Measurements from ENCODE around the gene NT5C2.
"Not testable (repeated sequence)": the region's sequence is repeated elsewhere in the genome, so short reads cannot be mapped to it uniquely, and the experiment has no call there.

Gene NT5C2

GRCh38 chr10:103130910-103131309 lies 62.2 kb downstream of the NT5C2 start:
- Histone ChIP-seq H3K4me1 (ENCODE audit: control insufficient read depth in 1 of 2, insufficient read depth in 2 of 2, low read length in 2 of 2) (no peaks in the 10 kb centered on the region), H3K36me3 (ENCODE audit: control insufficient read depth in 1 of 2, insufficient read depth in 2 of 2, low read length in 2 of 2) (peaks cover 0 to 11% of the 10 kb centered on the region in 2 donors), H3K27ac (ENCODE audit: low read depth, low read length) (no peak overlapping the region), H3K9ac (ENCODE audit: low read depth in 1 of 2, low read length in 2 of 2) (no peak overlapping the region), H3K4me3 (ENCODE audit: low read depth in 1 of 2, low read length in 2 of 2) (no peak overlapping the region), H3K27me3 (ENCODE audit: control insufficient read depth in 1 of 2, insufficient read depth in 2 of 2, low read length in 2 of 2) (no peaks in the 10 kb centered on the region), H3K9me3 (ENCODE audit: control insufficient read depth in 1 of 2, low read length in 2 of 2) (no peaks in the 10 kb centered on the region)

DNA sequence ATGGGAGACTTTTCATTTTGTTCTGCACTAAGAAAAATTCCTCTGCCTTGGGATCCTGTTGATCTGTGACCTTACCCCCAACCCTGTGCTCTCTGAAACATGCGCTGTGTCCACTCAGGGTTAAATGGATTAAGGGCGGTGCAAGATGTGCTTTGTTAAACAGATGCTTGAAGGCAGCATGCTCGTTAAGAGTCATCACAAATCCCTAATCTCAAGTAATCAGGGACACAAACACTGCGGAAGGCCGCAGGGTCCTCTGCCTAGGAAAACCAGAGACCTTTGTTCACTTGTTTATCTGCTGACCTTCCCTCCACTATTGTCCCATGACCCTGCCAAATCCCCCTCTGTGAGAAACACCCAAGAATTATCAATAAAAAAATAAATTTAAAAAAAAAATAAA lies 62.9 kb downstream of the NT5C2 start:
- not testable (repeated sequence) for H3K9me3 ChIP-seq (ENCODE audit: control insufficient read depth in 1 of 2, low read length in 2 of 2); H3K9ac ChIP-seq (ENCODE audit: low read depth in 1 of 2, low read length in 2 of 2); H3K4me1 ChIP-seq (ENCODE audit: control insufficient read depth in 1 of 2, insufficient read depth in 2 of 2, low read length in 2 of 2); H3K27ac ChIP-seq (ENCODE audit: low read depth, low read length); H3K27me3 ChIP-seq (ENCODE audit: control insufficient read depth in 1 of 2, insufficient read depth in 2 of 2, low read length in 2 of 2); H3K4me3 ChIP-seq (ENCODE audit: low read depth in 1 of 2, low read length in 2 of 2)
- H3K36me3 ChIP-seq (ENCODE audit: control insufficient read depth in 1 of 2, insufficient read depth in 2 of 2, low read length in 2 of 2): peaks cover 0 to 14% of the 10 kb centered on the region in 2 donors

- no peak overlapping the region for H3K4me3 ChIP-seq (ENCODE audit: low read depth in 1 of 2, low read length in 2 of 2)
- no peaks in the 10 kb centered on the region for H3K4me1 ChIP-seq (ENCODE audit: control insufficient read depth in 1 of 2, insufficient read depth in 2 of 2, low read length in 2 of 2)
- peaks cover 0 to 6% of the 10 kb centered on the region in 2 donors for H3K36me3 ChIP-seq (ENCODE audit: control insufficient read depth in 1 of 2, insufficient read depth in 2 of 2, low read length in 2 of 2)
- no peaks in the 10 kb centered on the region for H3K27me3 ChIP-seq (ENCODE audit: control insufficient read depth in 1 of 2, insufficient read depth in 2 of 2, low read length in 2 of 2)
- no peaks in the 10 kb centered on the region for H3K9me3 ChIP-seq (ENCODE audit: control insufficient read depth in 1 of 2, low read length in 2 of 2)
- no peak overlapping the region for H3K9ac ChIP-seq (ENCODE audit: low read depth in 1 of 2, low read length in 2 of 2)
- no peak overlapping the region for H3K27ac ChIP-seq (ENCODE audit: low read depth, low read length)
Measured at GRCh38 chr10:103127241-103127640, 65.8 kb downstream of the NT5C2 start.

DNA sequence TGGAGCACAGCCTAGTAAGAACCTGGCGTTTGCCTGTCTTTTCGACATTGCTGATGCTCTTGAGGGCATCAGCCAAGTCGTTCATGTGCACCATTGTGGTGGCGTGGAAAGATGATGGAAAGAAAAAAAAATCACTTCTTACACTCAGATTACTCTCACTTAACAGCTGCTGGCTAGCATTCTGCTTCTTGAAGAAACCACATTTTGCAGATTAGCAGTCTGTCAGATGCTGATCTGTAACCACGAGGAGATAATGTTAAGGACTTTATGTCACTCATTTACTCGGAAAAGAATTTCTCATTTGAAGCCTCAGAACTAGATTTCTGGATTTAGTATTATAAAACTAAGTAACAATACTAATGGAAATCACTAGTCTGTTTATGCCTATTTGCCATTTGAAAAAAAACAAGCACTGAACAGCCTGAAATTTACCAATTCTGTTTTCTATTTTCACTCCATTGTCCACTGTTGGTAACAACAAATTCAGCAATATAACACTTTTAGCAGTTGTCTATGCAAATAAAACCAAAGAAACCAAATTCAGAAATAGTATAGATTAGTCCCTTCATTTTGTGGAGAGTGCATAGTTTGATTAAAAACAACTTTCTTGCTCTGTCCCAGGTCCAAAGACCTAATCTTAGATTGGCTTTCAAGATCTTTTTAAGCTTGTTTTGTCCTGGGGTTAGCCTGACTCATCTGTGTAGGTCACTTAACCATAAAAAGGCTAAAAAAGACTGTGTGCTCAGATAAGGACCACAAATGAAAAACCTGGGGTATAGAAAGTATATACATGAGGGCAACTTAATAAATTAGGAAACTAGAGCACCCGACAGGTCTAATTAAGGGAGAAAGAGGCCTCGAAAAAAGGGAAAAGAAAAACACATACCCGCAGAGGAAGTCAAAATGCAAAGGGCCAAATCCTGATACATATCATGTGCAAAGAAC lies 67.5 kb downstream of the NT5C2 start:
- Histone ChIP-seq H3K27ac (ENCODE audit: low read depth, low read length) (no peak overlapping the region), H3K27me3 (ENCODE audit: control insufficient read depth in 1 of 2, insufficient read depth in 2 of 2, low read length in 2 of 2) (no peaks in the 10 kb centered on the region), H3K4me3 (ENCODE audit: low read depth in 1 of 2, low read length in 2 of 2) (no peak overlapping the region), H3K9ac (ENCODE audit: low read depth in 1 of 2, low read length in 2 of 2) (no peak overlapping the region), H3K9me3 (ENCODE audit: control insufficient read depth in 1 of 2, low read length in 2 of 2) (no peaks in the 10 kb centered on the region), H3K4me1 (ENCODE audit: control insufficient read depth in 1 of 2, insufficient read depth in 2 of 2, low read length in 2 of 2) (peaks cover 4 to 6% of the 10 kb centered on the region in 2 donors), H3K36me3 (ENCODE audit: control insufficient read depth in 1 of 2, insufficient read depth in 2 of 2, low read length in 2 of 2) (peaks cover 0 to 3% of the 10 kb centered on the region in 2 donors)

DNA sequence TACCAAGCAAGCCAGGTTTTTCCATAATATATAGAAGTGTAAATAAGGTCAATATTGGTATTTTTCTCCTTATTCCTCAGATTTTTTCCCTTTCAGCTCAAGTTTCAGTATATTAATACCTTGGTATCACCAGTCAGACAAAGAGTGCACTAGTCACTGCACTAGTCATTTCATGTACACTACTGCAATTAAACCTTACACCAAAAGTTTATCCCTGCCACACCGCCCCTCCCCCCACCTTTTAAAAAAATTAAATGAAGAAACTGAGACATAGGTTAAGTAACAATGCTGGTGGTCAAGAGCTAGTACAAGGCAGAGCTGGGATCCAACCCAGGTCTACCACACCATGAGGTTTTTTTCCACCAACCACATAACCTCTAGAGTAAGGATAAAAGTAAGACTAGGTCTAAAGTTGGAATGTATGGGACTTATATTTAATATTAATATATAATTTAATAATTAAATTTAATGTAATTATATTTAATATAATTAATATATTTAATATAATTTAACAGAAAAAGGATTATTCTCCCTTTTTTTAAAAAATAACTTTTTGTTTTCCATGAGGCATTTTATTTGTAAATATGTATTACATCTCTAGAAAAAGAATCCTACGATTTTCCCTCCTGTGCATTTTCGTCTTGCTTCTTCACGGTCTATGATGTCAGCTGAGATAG lies 68.5 kb downstream of the NT5C2 start:
- Histone ChIP-seq H3K9me3 (ENCODE audit: control insufficient read depth in 1 of 2, low read length in 2 of 2) (no peaks in the 10 kb centered on the region), H3K4me3 (ENCODE audit: low read depth in 1 of 2, low read length in 2 of 2) (no peak overlapping the region), H3K27ac (ENCODE audit: low read depth, low read length) (no peak overlapping the region), H3K27me3 (ENCODE audit: control insufficient read depth in 1 of 2, insufficient read depth in 2 of 2, low read length in 2 of 2) (no peaks in the 10 kb centered on the region), H3K9ac (ENCODE audit: low read depth in 1 of 2, low read length in 2 of 2) (no peak overlapping the region), H3K36me3 (ENCODE audit: control insufficient read depth in 1 of 2, insufficient read depth in 2 of 2, low read length in 2 of 2) (peaks cover 0 to 3% of the 10 kb centered on the region in 2 donors), H3K4me1 (ENCODE audit: control insufficient read depth in 1 of 2, insufficient read depth in 2 of 2, low read length in 2 of 2) (peaks cover 4 to 6% of the 10 kb centered on the region in 2 donors)

DNA sequence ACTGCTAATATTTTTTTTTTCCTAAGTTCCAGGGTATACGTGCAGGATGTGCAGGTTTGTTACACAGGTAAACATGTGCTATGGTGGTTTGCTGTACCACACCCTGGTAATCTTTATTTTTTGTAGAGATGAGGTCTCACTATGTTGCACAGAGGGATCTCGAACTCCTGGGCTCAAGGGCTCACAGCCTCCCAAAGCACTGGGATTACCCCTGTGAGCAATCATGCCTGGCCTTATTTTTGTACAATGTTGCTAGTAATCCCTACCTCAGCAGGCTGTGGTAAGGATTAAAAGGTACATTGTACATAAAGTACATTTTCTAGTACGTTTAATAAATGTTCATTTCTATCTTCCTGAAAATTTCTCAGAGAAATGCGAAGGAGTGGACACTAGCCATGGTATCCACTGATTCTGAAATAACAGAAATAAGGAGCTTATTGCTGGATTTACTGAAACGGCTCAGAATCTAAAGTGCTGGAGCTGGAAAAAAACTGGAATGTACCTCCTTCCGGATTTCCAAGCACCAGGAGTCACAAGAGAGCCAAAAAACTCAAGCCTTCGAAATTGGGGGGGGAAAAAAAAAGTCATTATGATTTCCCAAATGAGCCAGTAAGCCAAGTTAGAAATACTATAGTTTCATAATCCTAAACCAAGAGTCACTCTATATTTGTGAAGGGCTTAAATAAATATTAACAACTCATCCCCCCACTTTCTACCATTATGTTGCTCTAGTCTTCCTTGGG lies 69.6 kb downstream of the NT5C2 start:
- H3K27ac ChIP-seq (ENCODE audit: low read depth, low read length): no peak overlapping the region
- H3K27me3 ChIP-seq (ENCODE audit: control insufficient read depth in 1 of 2, insufficient read depth in 2 of 2, low read length in 2 of 2): no peaks in the 10 kb centered on the region
- no peak overlapping the region for H3K9ac ChIP-seq (ENCODE audit: low read depth in 1 of 2, low read length in 2 of 2)
- no peaks in the 10 kb centered on the region for H3K9me3 ChIP-seq (ENCODE audit: control insufficient read depth in 1 of 2, low read length in 2 of 2)
- H3K36me3 ChIP-seq (ENCODE audit: control insufficient read depth in 1 of 2, insufficient read depth in 2 of 2, low read length in 2 of 2): peaks cover 0 to 3% of the 10 kb centered on the region in 2 donors
- no peak overlapping the region for H3K4me3 ChIP-seq (ENCODE audit: low read depth in 1 of 2, low read length in 2 of 2)
- H3K4me1 ChIP-seq (ENCODE audit: control insufficient read depth in 1 of 2, insufficient read depth in 2 of 2, low read length in 2 of 2): peaks cover 4 to 6% of the 10 kb centered on the region in 2 donors

GRCh38 chr10:103120977-103121735 lies 71.9 kb downstream of the NT5C2 start:
- no peaks in the 10 kb centered on the region for H3K9me3 ChIP-seq (ENCODE audit: control insufficient read depth in 1 of 2, low read length in 2 of 2)
- H3K27ac ChIP-seq (ENCODE audit: low read depth, low read length): no peak overlapping the region
- H3K36me3 ChIP-seq (ENCODE audit: control insufficient read depth in 1 of 2, insufficient read depth in 2 of 2, low read length in 2 of 2): peaks cover 0 to 3% of the 10 kb centered on the region in 2 donors
- H3K4me1 ChIP-seq (ENCODE audit: control insufficient read depth in 1 of 2, insufficient read depth in 2 of 2, low read length in 2 of 2): peaks cover 4 to 6% of the 10 kb centered on the region in 2 donors
- H3K4me3 ChIP-seq (ENCODE audit: low read depth in 1 of 2, low read length in 2 of 2): no peak overlapping the region
- no peaks in the 10 kb centered on the region for H3K27me3 ChIP-seq (ENCODE audit: control insufficient read depth in 1 of 2, insufficient read depth in 2 of 2, low read length in 2 of 2)
- H3K9ac ChIP-seq (ENCODE audit: low read depth in 1 of 2, low read length in 2 of 2): no peak overlapping the region

- Histone ChIP-seq H3K9ac (ENCODE audit: low read depth in 1 of 2, low read length in 2 of 2) (no peak overlapping the region), H3K4me1 (ENCODE audit: control insufficient read depth in 1 of 2, insufficient read depth in 2 of 2, low read length in 2 of 2) (peaks cover 4 to 6% of the 10 kb centered on the region in 2 donors), H3K27ac (ENCODE audit: low read depth, low read length) (peak overlapping the region; percentile 0), H3K27me3 (ENCODE audit: control insufficient read depth in 1 of 2, insufficient read depth in 2 of 2, low read length in 2 of 2) (no peaks in the 10 kb centered on the region), H3K36me3 (ENCODE audit: control insufficient read depth in 1 of 2, insufficient read depth in 2 of 2, low read length in 2 of 2) (peaks cover 0 to 3% of the 10 kb centered on the region in 2 donors), H3K9me3 (ENCODE audit: control insufficient read depth in 1 of 2, low read length in 2 of 2) (no peaks in the 10 kb centered on the region), H3K4me3 (ENCODE audit: low read depth in 1 of 2, low read length in 2 of 2) (no peak overlapping the region)
Measured at GRCh38 chr10:103120546-103120945, 72.5 kb downstream of the NT5C2 start.

GRCh38 chr10:103117247-103117646 lies 75.8 kb downstream of the NT5C2 start:
- Histone ChIP-seq H3K36me3 (ENCODE audit: control insufficient read depth in 1 of 2, insufficient read depth in 2 of 2, low read length in 2 of 2) (no peaks in the 10 kb centered on the region), H3K27me3 (ENCODE audit: control insufficient read depth in 1 of 2, insufficient read depth in 2 of 2, low read length in 2 of 2) (no peaks in the 10 kb centered on the region), H3K9ac (ENCODE audit: low read depth in 1 of 2, low read length in 2 of 2) (no peak overlapping the region), H3K4me3 (ENCODE audit: low read depth in 1 of 2, low read length in 2 of 2) (no peak overlapping the region), H3K9me3 (ENCODE audit: control insufficient read depth in 1 of 2, low read length in 2 of 2) (no peaks in the 10 kb centered on the region), H3K4me1 (ENCODE audit: control insufficient read depth in 1 of 2, insufficient read depth in 2 of 2, low read length in 2 of 2) (peaks cover 4 to 15% of the 10 kb centered on the region in 2 donors), H3K27ac (ENCODE audit: low read depth, low read length) (no peak overlapping the region)
